ENCODE data around the gene KCNN2. TPM values are rescaled to one million over a fixed set of nuclear protein-coding genes. Genes with fewer than 3 reads are reported as not detected.
A peak's percentile ranks its signal among the peaks of the same experiment; 100 is the strongest.

The KCNN2 gene
- polyA plus RNA-seq (2013) = 0.99 and 1.0 TPM in 2 replicates

GRCh38 chr5:114361724-114362196 lies at the start of gene KCNN2:
KCNN2 (plus strand) TSS chr5:114362070; CDS start chr5:114362140, 70 bp downstream.
- H3K9ac ChIP-seq (ENCODE audit: low read length) = peak within 1 kb of the TSS; percentile 80
- peaks cover 15% of the 10 kb centered on the region for H3K27me3 ChIP-seq (ENCODE audit: insufficient read depth, low read length)
- no peak within 1 kb of the TSS for H3K27ac ChIP-seq (ENCODE audit: low read depth, low read length)
- peak; percentile 22 to 39 for DNase-seq
- H4K91ac ChIP-seq (ENCODE audit: low read depth, low read length) = no peak within 1 kb of the TSS
- H2BK12ac ChIP-seq (ENCODE audit: low read length) = no peak within 1 kb of the TSS
- H3K18ac ChIP-seq (ENCODE audit: low read length) = peak within 1 kb of the TSS; percentile 18
- peak within 1 kb of the TSS; percentile 22 for H4K12ac ChIP-seq (ENCODE audit: low read depth, low read length)
- H2AK5ac ChIP-seq (ENCODE audit: low read length) = no peak within 1 kb of the TSS
- no CpG with 5 or more reads among the region's 33 CpGs for WGBS (ENCODE audit: extremely low coverage, insufficient coverage, insufficient read length)
- H3K36me3 ChIP-seq (ENCODE audit: control insufficient read depth in 1 of 2, insufficient read depth in 2 of 2, low read length in 2 of 2) = no peaks in the 10 kb centered on the region
- H3K14ac ChIP-seq (ENCODE audit: low read length) = no peak within 1 kb of the TSS
- peak within 1 kb of the TSS; percentile 100 for H3K4me2 ChIP-seq (ENCODE audit: low read length)
- H4K8ac ChIP-seq (ENCODE audit: low read depth, low read length) = peak within 1 kb of the TSS; percentile 46
- H3K79me2 ChIP-seq (ENCODE audit: control insufficient read depth, insufficient read depth, low read length, poor library complexity) = no peaks in the 10 kb centered on the region
- H3K23ac ChIP-seq (ENCODE audit: low read length) = no peak within 1 kb of the TSS
- H2BK5ac ChIP-seq (ENCODE audit: low read depth, low read length, poor library complexity) = no peak within 1 kb of the TSS
- no peak within 1 kb of the TSS for H2BK120ac ChIP-seq (ENCODE audit: insufficient read depth, low read length, poor library complexity)
- H3K79me1 ChIP-seq (ENCODE audit: low read length) = peaks cover 2% of the 10 kb centered on the region
- H3K4ac ChIP-seq (ENCODE audit: low read depth, low read length) = no peak within 1 kb of the TSS
- peaks cover 8 to 11% of the 10 kb centered on the region in 2 experiments for H3K4me1 ChIP-seq (ENCODE audit: control insufficient read depth in 1 of 2, insufficient read depth in 2 of 2, low read length in 2 of 2)
- no peaks in the 10 kb centered on the region for H3K9me3 ChIP-seq (ENCODE audit: insufficient read depth, low read depth, low read length)
- peak within 1 kb of the TSS; percentile 85 for H3K4me3 ChIP-seq (ENCODE audit: low read depth, low read length)
- H2AFZ ChIP-seq (ENCODE audit: insufficient read depth, low read length, poor library complexity) = peak within 1 kb of the TSS; percentile 82

DNA sequence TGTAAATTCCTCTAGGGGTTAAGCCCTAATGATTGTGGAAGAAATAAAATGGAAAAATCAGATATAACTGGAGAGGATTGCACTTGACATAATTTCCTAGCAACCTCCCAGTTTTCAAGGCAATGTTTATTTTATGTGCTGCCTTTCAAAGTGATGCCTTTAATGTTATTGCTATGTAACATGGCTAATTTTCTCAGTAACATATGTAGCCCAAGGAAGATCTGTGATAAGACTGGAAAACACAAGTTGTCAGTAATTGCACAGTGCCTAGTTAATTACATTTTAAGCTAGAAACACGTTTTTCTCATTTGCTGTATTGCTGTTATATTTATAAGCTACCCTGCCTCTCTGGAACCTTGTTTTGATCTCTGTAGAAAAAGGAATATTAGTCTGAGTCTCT lies 49.2 kb upstream of the KCNN2 start:
- Histone ChIP-seq H3K4me3 (ENCODE audit: low read depth, low read length) (no peak overlapping the region), H3K23ac (ENCODE audit: low read length) (no peak overlapping the region), H2BK5ac (ENCODE audit: low read depth, low read length, poor library complexity) (no peak overlapping the region), H4K12ac (ENCODE audit: low read depth, low read length) (no peak overlapping the region), H3K27me3 (ENCODE audit: insufficient read depth, low read length) (no peaks in the 10 kb centered on the region), H3K79me1 (ENCODE audit: low read length) (no peaks in the 10 kb centered on the region), H3K4me1 (ENCODE audit: control insufficient read depth in 1 of 2, insufficient read depth in 2 of 2, low read length in 2 of 2) (no peaks in the 10 kb centered on the region), H3K36me3 (ENCODE audit: control insufficient read depth in 1 of 2, insufficient read depth in 2 of 2, low read length in 2 of 2) (no peaks in the 10 kb centered on the region), H3K9ac (ENCODE audit: low read length) (no peak overlapping the region), H3K9me3 (ENCODE audit: insufficient read depth, low read depth, low read length) (no peaks in the 10 kb centered on the region), H3K27ac (ENCODE audit: low read depth, low read length) (no peak overlapping the region), H2BK120ac (ENCODE audit: insufficient read depth, low read length, poor library complexity) (no peak overlapping the region), H3K14ac (ENCODE audit: low read length) (no peak overlapping the region), H4K91ac (ENCODE audit: low read depth, low read length) (no peak overlapping the region), H3K79me2 (ENCODE audit: control insufficient read depth, insufficient read depth, low read length, poor library complexity) (no peaks in the 10 kb centered on the region), H2AK5ac (ENCODE audit: low read length) (no peak overlapping the region), H3K4me2 (ENCODE audit: low read length) (no peak overlapping the region), H2BK12ac (ENCODE audit: low read length) (no peak overlapping the region), H2AFZ (ENCODE audit: insufficient read depth, low read length, poor library complexity) (no peak overlapping the region), H3K4ac (ENCODE audit: low read depth, low read length) (no peak overlapping the region), H4K8ac (ENCODE audit: low read depth, low read length) (no peak overlapping the region), H3K18ac (ENCODE audit: low read length) (no peak overlapping the region)
- WGBS (ENCODE audit: extremely low coverage, insufficient coverage, insufficient read length) = no CpG with 5 or more reads among the region's 1 CpG
- no peak for DNase-seq

- no CpG with 5 or more reads among the region's 2 CpGs for WGBS (ENCODE audit: extremely low coverage, insufficient coverage, insufficient read length)
- no peak overlapping the region for H3K14ac ChIP-seq (ENCODE audit: low read length)
- no peak overlapping the region for H4K91ac ChIP-seq (ENCODE audit: low read depth, low read length)
These were observed 47.8 kb upstream of the KCNN2 start for GRCh38 chr5:114314061-114314460.

GRCh38 chr5:114316167-114316566 lies 45.7 kb upstream of the KCNN2 start:
- Histone ChIP-seq H3K4me2 (ENCODE audit: low read length) (no peak overlapping the region), H2AFZ (ENCODE audit: insufficient read depth, low read length, poor library complexity) (no peak overlapping the region), H3K4ac (ENCODE audit: low read depth, low read length) (no peak overlapping the region), H3K4me3 (ENCODE audit: low read depth, low read length) (no peak overlapping the region), H3K4me1 (ENCODE audit: control insufficient read depth in 1 of 2, insufficient read depth in 2 of 2, low read length in 2 of 2) (no peaks in the 10 kb centered on the region), H3K18ac (ENCODE audit: low read length) (no peak overlapping the region), H2BK12ac (ENCODE audit: low read length) (no peak overlapping the region), H3K14ac (ENCODE audit: low read length) (no peak overlapping the region), H3K27ac (ENCODE audit: low read depth, low read length) (no peak overlapping the region), H3K27me3 (ENCODE audit: insufficient read depth, low read length) (no peaks in the 10 kb centered on the region), H4K8ac (ENCODE audit: low read depth, low read length) (no peak overlapping the region), H3K9ac (ENCODE audit: low read length) (no peak overlapping the region), H3K79me2 (ENCODE audit: control insufficient read depth, insufficient read depth, low read length, poor library complexity) (no peaks in the 10 kb centered on the region), H2AK5ac (ENCODE audit: low read length) (no peak overlapping the region), H4K12ac (ENCODE audit: low read depth, low read length) (no peak overlapping the region), H2BK5ac (ENCODE audit: low read depth, low read length, poor library complexity) (no peak overlapping the region), H3K36me3 (ENCODE audit: control insufficient read depth in 1 of 2, insufficient read depth in 2 of 2, low read length in 2 of 2) (no peaks in the 10 kb centered on the region), H3K79me1 (ENCODE audit: low read length) (no peaks in the 10 kb centered on the region), H4K91ac (ENCODE audit: low read depth, low read length) (no peak overlapping the region), H3K9me3 (ENCODE audit: insufficient read depth, low read depth, low read length) (no peaks in the 10 kb centered on the region), H3K23ac (ENCODE audit: low read length) (no peak overlapping the region), H2BK120ac (ENCODE audit: insufficient read depth, low read length, poor library complexity) (no peak overlapping the region)
- no CpG with 5 or more reads among the region's 4 CpGs for WGBS (ENCODE audit: extremely low coverage, insufficient coverage, insufficient read length)
- no peak for DNase-seq

More at GRCh38 chr5:114314061-114314460, 47.8 kb upstream of the KCNN2 start:
- Histone ChIP-seq H3K4me3 (ENCODE audit: low read depth, low read length) (no peak overlapping the region), H3K36me3 (ENCODE audit: control insufficient read depth in 1 of 2, insufficient read depth in 2 of 2, low read length in 2 of 2) (no peaks in the 10 kb centered on the region), H2AK5ac (ENCODE audit: low read length) (no peak overlapping the region), H3K4ac (ENCODE audit: low read depth, low read length) (no peak overlapping the region), H3K18ac (ENCODE audit: low read length) (no peak overlapping the region), H3K9ac (ENCODE audit: low read length) (no peak overlapping the region), H4K8ac (ENCODE audit: low read depth, low read length) (no peak overlapping the region), H3K4me2 (ENCODE audit: low read length) (no peak overlapping the region), H2BK5ac (ENCODE audit: low read depth, low read length, poor library complexity) (no peak overlapping the region), H3K79me1 (ENCODE audit: low read length) (no peaks in the 10 kb centered on the region), H3K79me2 (ENCODE audit: control insufficient read depth, insufficient read depth, low read length, poor library complexity) (no peaks in the 10 kb centered on the region), H3K27me3 (ENCODE audit: insufficient read depth, low read length) (no peaks in the 10 kb centered on the region), H2BK12ac (ENCODE audit: low read length) (no peak overlapping the region), H3K23ac (ENCODE audit: low read length) (no peak overlapping the region), H2BK120ac (ENCODE audit: insufficient read depth, low read length, poor library complexity) (no peak overlapping the region), H3K27ac (ENCODE audit: low read depth, low read length) (no peak overlapping the region), H3K9me3 (ENCODE audit: insufficient read depth, low read depth, low read length) (no peaks in the 10 kb centered on the region), H3K4me1 (ENCODE audit: control insufficient read depth in 1 of 2, insufficient read depth in 2 of 2, low read length in 2 of 2) (no peaks in the 10 kb centered on the region), H2AFZ (ENCODE audit: insufficient read depth, low read length, poor library complexity) (no peak overlapping the region), H4K12ac (ENCODE audit: low read depth, low read length) (no peak overlapping the region)
- no peak for DNase-seq
